Ammon's horn (tissue), 1 donor: ENCODE data around the gene LMO3.

Experiments used
- DNase-seq: peaks from one replicate; pipeline ENCODE4 v3.0.0-alpha.2; 2016; ENCODE audit warnings: low spot score

Gene LMO3

GRCh38 chr12:16600525-16600924 is 5.4 kb downstream of the LMO3 start:
- no peak for DNase-seq

GRCh38 chr12:16599081-16599480 is 6.9 kb downstream of the LMO3 start:
- DNase-seq, result no peak

- no peak for DNase-seq
Observed at GRCh38 chr12:16594797-16595196, 11.2 kb downstream of the LMO3 start.

- no peak for DNase-seq
Observed at GRCh38 chr12:16593546-16593945, 12.4 kb downstream of the LMO3 start.

- no peak for DNase-seq
Observed at GRCh38 chr12:16590645-16591044, 15.3 kb downstream of the LMO3 start.

- DNase-seq, result no peak
Observed at GRCh38 chr12:16588812-16589211, 17.1 kb downstream of the LMO3 start.

GRCh38 chr12:16587514-16587913 is 18.4 kb downstream of the LMO3 start:
- no peak for DNase-seq

- no peak for DNase-seq
Observed at GRCh38 chr12:16587110-16587453, 18.9 kb downstream of the LMO3 start.

- DNase-seq, result no peak
Observed at GRCh38 chr12:16586350-16587109, 19.4 kb downstream of the LMO3 start.

GRCh38 chr12:16585781-16586180 is 20.2 kb downstream of the LMO3 start:
- no peak for DNase-seq

- DNase-seq, result no peak
Observed at GRCh38 chr12:16583969-16584745, 21.8 kb downstream of the LMO3 start.

GRCh38 chr12:16581416-16581815 is 24.5 kb downstream of the LMO3 start:
- no peak for DNase-seq

GRCh38 chr12:16579041-16579440 is 26.9 kb downstream of the LMO3 start:
- no peak for DNase-seq

GRCh38 chr12:16573398-16574077 is 32.4 kb downstream of the LMO3 start:
- DNase-seq, result no peak

GRCh38 chr12:16568873-16569272 is 37.1 kb downstream of the LMO3 start:
- no peak for DNase-seq

GRCh38 chr12:16564675-16565074 is 41.3 kb downstream of the LMO3 start:
- DNase-seq, result no peak

- no peak for DNase-seq
Observed at GRCh38 chr12:16563504-16563903, 42.5 kb downstream of the LMO3 start.

GRCh38 chr12:16562921-16563320 is 43.0 kb downstream of the LMO3 start:
- DNase-seq, result no peak

- no peak for DNase-seq
Observed at GRCh38 chr12:16562435-16562834, 43.5 kb downstream of the LMO3 start.

- no peak for DNase-seq
Observed at GRCh38 chr12:16560273-16560672, 45.7 kb downstream of the LMO3 start.

- no peak for DNase-seq
Observed at GRCh38 chr12:16555630-16556029, 50.3 kb downstream of the LMO3 start.

GRCh38 chr12:16553457-16553856 is 52.5 kb downstream of the LMO3 start:
- no peak for DNase-seq

GRCh38 chr12:16552301-16552700 is 53.7 kb downstream of the LMO3 start:
- no peak for DNase-seq
